Tibial nerve (tissue), 4 donors: ENCODE data around the gene SIRPA. TPM values are rescaled to one million over a fixed set of nuclear protein-coding genes. Genes with fewer than 3 reads are reported as not detected.

Source experiments
- DNase-seq, 2 donors: peaks; one replicate each; pipeline ENCODE4 v3.0.0-alpha.2; 2019; ENCODE audit warnings: low spot score in 2 of 2
- H3K27ac ChIP-seq, 4 donors: fragments of 200-600 bp; sonication (generic) in 3 of 4; one replicate each; pipeline ENCODE4 v1.5.1; 2017 to 2019; ENCODE audit warnings: mild to moderate bottlenecking in 1 of 4
- H3K27me3 ChIP-seq, 2 donors: fragments of 200-600 bp; sonication (generic) in 1 of 2; one replicate each; pipeline versions ENCODE4 v1.5.1 to v1.6.0; 2017 to 2019
- H3K36me3 ChIP-seq, 3 donors: fragments of 200-600 bp; sonication (generic); one replicate each; pipeline ENCODE4 v1.5.1; 2018 to 2019
- H3K4me1 ChIP-seq, 4 donors: fragments of 200-600 bp; sonication (generic) in 3 of 4; one replicate each; pipeline ENCODE4 v1.5.1; 2017 to 2019
- H3K4me3 ChIP-seq, 4 donors: fragments of 200-600 bp; sonication (generic) in 3 of 4; one replicate each; pipeline ENCODE4 v1.5.1; 2017 to 2019; ENCODE audit warnings: mild to moderate bottlenecking in 1 of 4, moderate library complexity in 1 of 4
- H3K9me3 ChIP-seq, 4 donors: fragments of 200-600 bp; sonication (generic) in 3 of 4; one replicate each; pipeline ENCODE4 v1.5.1; 2017 to 2019
- CTCF ChIP-seq, 5 experiments: fragments of 200-600 bp in 3 of 5; fragments of 450-650 bp in 2 of 5; sonication (generic) in 3 of 5; IDR thresholded peaks; one replicate each; pipeline ENCODE4 v1.5.1; 2016 to 2019; ENCODE audit warnings: antibody characterized with exemption in 5 of 5, mild to moderate bottlenecking in 3 of 5, moderate library complexity in 2 of 5
- EP300 ChIP-seq, 2 donors: sonication (generic); formaldehyde crosslinking; IDR thresholded peaks; one replicate each; pipeline ENCODE4 v1.6.1; 2017; ENCODE audit warnings: antibody characterized with exemption in 2 of 2, mild to moderate bottlenecking in 1 of 2
- POLR2A ChIP-seq, 2 donors: fragments of 450-650 bp; IDR thresholded peaks; one replicate each; pipeline ENCODE4 v1.6.1; 2017; ENCODE audit warnings: antibody characterized with exemption in 2 of 2, mild to moderate bottlenecking in 2 of 2, moderate library complexity in 2 of 2
- WGBS, 2 donors: methylation state at CpG; one replicate each; pipeline ENCODE4 v1.1.5; 2018; 5-methylcytosine and 5-hydroxymethylcytosine counted together
- total RNA-seq, 4 donors: library from RNA; depleted of rRNA; stranded (reverse); fragments of >200 nt; gene quantifications; one replicate each; pipeline ENCODE4 v1.1.0, GENCODE V29; 2016

SIRPA gene
- total RNA-seq, 4 donors from 2014 or later = 31.7 to 53.0 (median 41.1) TPM

DNA sequence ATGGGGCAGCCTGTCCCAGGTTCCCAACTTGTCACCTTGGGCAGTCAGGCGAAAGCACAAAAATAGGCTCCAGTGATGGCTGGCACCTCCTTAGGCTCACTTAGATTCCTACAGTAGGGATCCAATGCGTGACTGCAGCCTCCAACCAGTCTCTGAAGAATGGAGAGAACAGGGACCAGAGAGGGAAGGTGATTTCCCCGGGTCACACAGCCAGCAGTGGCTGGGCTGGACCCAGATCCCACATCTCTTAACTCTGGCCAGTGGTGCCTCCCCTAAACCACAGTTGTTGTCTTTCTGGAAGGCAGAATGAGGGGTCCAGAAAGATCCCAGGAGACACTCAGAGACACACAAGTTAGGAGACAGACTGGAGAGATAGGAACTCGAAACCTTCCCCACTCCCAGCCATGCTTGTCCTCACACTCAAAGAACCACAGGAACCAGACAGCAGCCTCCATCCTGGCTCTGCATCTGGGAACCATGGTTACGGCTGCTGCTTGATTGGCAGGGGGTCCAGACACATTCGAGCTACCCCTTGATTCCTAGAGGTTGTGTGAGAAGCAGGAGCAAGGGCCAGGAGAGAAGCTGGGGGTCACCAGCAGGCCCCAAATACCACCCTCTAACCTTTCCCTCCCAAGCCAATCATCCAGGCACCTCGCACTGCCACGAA is 33.1 kb upstream of the SIRPA start:
- Histone ChIP-seq H3K36me3 (no peaks in the 10 kb centered on the region), H3K27ac (no peak overlapping the region), H3K4me1 (peaks cover 0 to 4% (median 0%) of the 10 kb centered on the region in 4 donors), H3K9me3 (no peaks in the 10 kb centered on the region), H3K4me3 (no peak overlapping the region), H3K27me3 (no peaks in the 10 kb centered on the region)
- 59 to 68% methylated on average over 8 of the region's 8 CpGs for WGBS, 2 donors
- DNase-seq = no peak
- no peak for TF ChIP-seq EP300 (IDR thresholded peaks at IDR 0.05)
- TF ChIP-seq CTCF (IDR thresholded peaks at IDR 0.05) = no peak
- no peak for TF ChIP-seq POLR2A (IDR thresholded peaks at IDR 0.05)

DNA sequence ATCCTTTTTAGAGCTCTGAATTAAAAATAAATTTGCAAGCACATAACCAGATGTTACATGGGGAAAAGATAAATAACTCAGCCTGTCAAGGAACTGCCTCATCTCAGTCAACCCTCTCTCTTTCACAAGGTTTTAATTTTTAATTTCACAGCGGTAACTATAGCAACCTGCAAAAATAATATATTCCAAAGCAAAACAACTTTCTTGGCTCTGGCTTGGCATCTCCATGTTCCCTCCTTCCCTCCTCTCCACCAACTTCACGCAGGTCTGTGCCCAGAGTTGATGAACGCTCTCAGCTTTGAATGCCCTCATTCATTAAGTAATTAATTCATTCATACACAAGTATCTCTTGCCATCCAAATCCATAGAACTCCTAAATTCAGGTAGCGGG is 32.5 kb upstream of the SIRPA start:
- Histone ChIP-seq H3K4me1 (no peaks in the 10 kb centered on the region), H3K4me3 (no peak overlapping the region), H3K9me3 (no peaks in the 10 kb centered on the region), H3K36me3 (no peaks in the 10 kb centered on the region), H3K27me3 (no peaks in the 10 kb centered on the region), H3K27ac (no peak overlapping the region)
- 68 to 70% methylated on average over 4 of the region's 4 CpGs for WGBS, 2 donors
- no peak for DNase-seq
- TF ChIP-seq POLR2A (IDR thresholded peaks at IDR 0.05) (no peak), EP300 (IDR thresholded peaks at IDR 0.05) (no peak), CTCF (IDR thresholded peaks at IDR 0.05) (no peak)

- H3K4me3 ChIP-seq = no peak overlapping the region
- 81 to 84% methylated on average over 1 of the region's 1 CpG for WGBS, 2 donors
- H3K27me3 ChIP-seq = no peaks in the 10 kb centered on the region
- DNase-seq = no peak
- H3K27ac ChIP-seq = no peak overlapping the region
- H3K9me3 ChIP-seq = no peaks in the 10 kb centered on the region
- no peaks in the 10 kb centered on the region for H3K4me1 ChIP-seq
- no peak for TF ChIP-seq EP300 (IDR thresholded peaks at IDR 0.05)
- no peak for TF ChIP-seq POLR2A (IDR thresholded peaks at IDR 0.05)
- no peaks in the 10 kb centered on the region for H3K36me3 ChIP-seq
Measured at GRCh38 chr20:1863296-1863695, 31.9 kb upstream of the SIRPA start.

DNA sequence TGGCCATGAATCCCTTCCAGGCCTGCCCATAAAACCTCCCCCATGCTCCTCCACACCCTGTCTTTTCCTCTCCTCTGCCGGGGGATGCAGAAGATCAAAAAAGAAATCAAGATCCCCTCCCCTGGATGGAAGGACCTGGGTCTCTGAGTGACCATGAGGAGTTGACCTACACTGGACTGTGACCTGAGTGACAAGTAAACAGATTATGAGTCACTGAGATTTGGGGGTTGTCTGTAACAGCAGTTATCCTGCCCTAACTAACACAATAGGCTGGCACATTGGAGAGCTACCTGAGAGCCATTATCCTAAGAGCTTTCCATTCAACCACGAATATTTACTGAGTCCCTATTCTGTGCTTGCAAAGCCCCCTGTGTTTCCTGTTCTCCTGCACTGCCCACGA is 28.4 kb upstream of the SIRPA start:
- TF ChIP-seq EP300 (IDR thresholded peaks at IDR 0.05) (no peak), POLR2A (IDR thresholded peaks at IDR 0.05) (no peak), CTCF (IDR thresholded peaks at IDR 0.05) (no peak)
- Histone ChIP-seq H3K36me3 (no peaks in the 10 kb centered on the region), H3K9me3 (no peaks in the 10 kb centered on the region), H3K27me3 (no peaks in the 10 kb centered on the region), H3K4me1 (no peaks in the 10 kb centered on the region), H3K4me3 (no peak overlapping the region), H3K27ac (no peak overlapping the region)
- WGBS, 2 donors = 27 to 35% methylated on average over 3 of the region's 3 CpGs
- DNase-seq = no peak

- H3K4me1 ChIP-seq = no peaks in the 10 kb centered on the region
- no peak for DNase-seq
- H3K36me3 ChIP-seq = no peaks in the 10 kb centered on the region
- peaks cover 0 to 2% (median 0%) of the 10 kb centered on the region in 4 donors for H3K9me3 ChIP-seq
- H3K27ac ChIP-seq = no peak overlapping the region
- no peak overlapping the region for H3K4me3 ChIP-seq
- 30 to 36% methylated on average over 3 of the region's 3 CpGs for WGBS, 2 donors
- TF ChIP-seq POLR2A (IDR thresholded peaks at IDR 0.05) (no peak), CTCF (IDR thresholded peaks at IDR 0.05) (no peak), EP300 (IDR thresholded peaks at IDR 0.05) (no peak)
- no peaks in the 10 kb centered on the region for H3K27me3 ChIP-seq
Measured at GRCh38 chr20:1867495-1868260, 27.5 kb upstream of the SIRPA start.
